Right forelimb (tissue), 1 donor: ENCODE results near the gene ABCB11.
"Not testable (repeated sequence)": the region's sequence is repeated elsewhere in the genome, so short reads cannot be mapped to it uniquely, and the experiment has no call there.

Source experiments
- DNase-seq: peaks from one replicate; pipeline ENCODE4 v3.0.0-alpha.2; 2018

Gene ABCB11

GRCh38 chr2:169041594-169041993, 10.5 kb upstream of the ABCB11 start:
- no peak for DNase-seq

DNA sequence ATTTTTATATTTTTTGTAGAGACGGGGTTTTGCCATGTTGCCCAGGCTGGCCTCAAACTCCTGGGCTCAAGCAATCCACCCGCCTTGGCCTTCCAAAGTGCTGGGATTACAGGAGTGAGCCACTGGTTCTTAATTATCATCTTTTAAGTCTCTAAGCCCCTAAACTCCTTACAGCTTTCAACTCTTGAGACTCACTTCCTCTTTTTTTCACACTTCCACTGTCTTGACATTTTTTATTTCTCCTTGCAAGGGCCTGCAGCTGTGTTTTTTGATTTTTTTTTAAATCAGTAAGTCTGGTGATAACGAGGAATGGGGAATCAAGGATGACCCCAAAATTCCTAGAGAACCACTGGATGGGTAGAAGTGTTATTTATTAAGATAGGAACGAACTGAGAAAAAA, 8.6 kb upstream of the ABCB11 start:
- DNase-seq, result no peak

DNA sequence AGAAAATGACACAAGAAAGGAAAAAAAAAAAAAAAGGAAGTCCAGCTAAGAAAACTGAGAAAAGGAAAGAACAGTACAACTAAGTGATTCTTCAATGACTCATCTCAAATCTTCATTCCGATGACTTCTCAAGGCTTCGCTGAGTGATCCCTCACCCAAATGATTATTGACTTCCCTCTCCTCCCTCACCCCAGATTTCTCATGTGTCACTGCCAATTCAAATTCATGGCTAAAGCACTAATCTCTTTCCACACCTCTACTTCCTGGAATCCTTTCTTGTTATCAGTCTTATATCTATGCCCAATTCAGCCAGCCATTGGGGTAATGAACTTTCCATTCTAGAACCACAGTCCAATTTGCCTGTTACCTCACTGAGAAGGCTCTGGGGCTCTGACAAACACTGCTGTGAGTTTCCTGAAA, 7.2 kb upstream of the ABCB11 start:
- no peak for DNase-seq

- no peak for DNase-seq
These were observed 5.8 kb upstream of the ABCB11 start for GRCh38 chr2:169036736-169037440.

DNA sequence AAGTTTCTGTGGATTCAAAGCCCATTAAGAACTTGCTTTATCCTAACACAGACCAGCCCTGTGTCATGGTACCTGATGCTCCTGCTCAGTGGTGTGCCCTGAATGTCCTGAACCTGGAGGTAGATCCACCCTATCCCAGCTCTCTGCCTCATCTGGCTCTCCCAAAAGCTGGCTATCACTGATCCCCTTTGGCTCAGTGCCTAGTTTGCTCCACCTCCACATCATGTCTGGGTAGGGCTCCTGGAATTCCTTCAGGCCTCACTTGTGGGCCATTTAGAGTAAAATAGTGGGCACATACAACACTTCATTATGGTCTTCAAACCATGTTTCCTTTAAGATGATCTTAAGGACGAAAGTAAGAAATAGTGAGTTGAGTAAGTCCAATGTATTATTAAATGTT, 4.8 kb upstream of the ABCB11 start:
- DNase-seq, result no peak

GRCh38 chr2:169034984-169035544, 3.9 kb upstream of the ABCB11 start:
- DNase-seq, result no peak

GRCh38 chr2:169034256-169034655, 3.1 kb upstream of the ABCB11 start:
- no peak for DNase-seq

DNA sequence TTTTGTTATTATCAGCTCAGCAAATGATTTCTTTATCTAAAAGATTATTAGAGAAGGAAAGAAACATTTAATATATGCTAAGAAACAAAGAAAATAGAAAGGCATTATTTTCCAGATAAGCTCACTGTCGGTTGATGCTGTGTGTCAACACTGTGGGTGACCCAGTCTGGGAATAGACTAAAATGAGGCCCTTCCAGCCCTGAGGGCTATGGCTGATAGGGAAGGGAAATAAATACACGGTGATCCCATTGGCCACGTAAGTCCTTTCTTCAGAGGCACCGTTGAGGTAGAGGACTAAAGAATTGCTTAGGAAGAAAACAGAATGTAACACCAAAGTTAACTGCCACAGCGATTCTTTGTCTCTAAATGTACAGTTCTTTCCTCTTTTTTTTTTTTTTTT, 1.8 kb downstream of the ABCB11 start:
- no peak for DNase-seq

DNA sequence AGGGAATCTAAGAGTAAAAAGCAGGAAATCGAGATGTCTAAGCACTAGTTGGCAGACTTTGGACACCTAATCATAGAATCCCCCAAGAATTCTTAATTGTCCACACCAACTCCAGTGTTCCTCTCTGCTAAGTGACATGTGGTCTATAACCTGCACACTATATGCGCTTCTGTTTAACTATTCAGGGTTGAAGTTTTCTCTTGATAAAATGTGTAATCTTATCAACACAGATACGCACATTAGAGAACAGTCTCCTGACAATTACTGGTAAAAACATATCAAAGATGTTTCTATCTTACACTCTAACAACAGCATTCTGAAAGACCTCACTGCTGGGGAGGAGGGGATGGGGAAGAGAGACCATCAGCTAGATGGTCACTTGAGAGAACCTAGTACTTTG, 3.9 kb downstream of the ABCB11 start:
- DNase-seq, result no peak

GRCh38 chr2:169026056-169026455, 5.1 kb downstream of the ABCB11 start:
- no peak for DNase-seq

DNA sequence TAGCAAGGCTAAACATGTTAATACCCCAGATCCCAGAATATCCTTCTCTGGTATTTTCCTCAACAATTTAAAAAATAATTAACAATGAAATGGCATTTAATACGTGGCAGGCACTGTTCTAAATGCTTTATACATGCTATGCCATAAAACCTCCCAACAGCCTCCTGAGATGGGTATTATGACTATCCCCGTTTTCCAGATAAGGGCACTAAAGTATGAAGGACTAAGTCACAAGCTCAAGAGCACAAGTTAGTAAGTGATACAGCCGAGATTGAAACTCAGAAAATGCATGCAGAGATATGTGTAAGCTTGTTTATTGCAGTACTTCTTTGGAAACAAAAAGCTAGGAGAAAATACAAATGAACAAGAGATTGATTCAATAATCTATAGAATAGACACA, 8.0 kb downstream of the ABCB11 start:
- no peak for DNase-seq

GRCh38 chr2:169018390-169018789, 12.7 kb downstream of the ABCB11 start:
- DNase-seq, result no peak

- DNase-seq, result no peak
These were observed 15.2 kb downstream of the ABCB11 start for GRCh38 chr2:169015943-169016342.

- DNase-seq, result no peak
These were observed 16.3 kb downstream of the ABCB11 start for GRCh38 chr2:169014780-169015179.

GRCh38 chr2:169013628-169014026, 17.5 kb downstream of the ABCB11 start:
- no peak for DNase-seq

GRCh38 chr2:169012812-169013627, 18.1 kb downstream of the ABCB11 start:
- DNase-seq, result no peak

GRCh38 chr2:169012191-169012792, 18.8 kb downstream of the ABCB11 start:
- not testable (repeated sequence) for DNase-seq

GRCh38 chr2:169011698-169012097, 19.4 kb downstream of the ABCB11 start:
- no peak for DNase-seq

- DNase-seq, result no peak
These were observed 20.3 kb downstream of the ABCB11 start for GRCh38 chr2:169010633-169011460.

GRCh38 chr2:169009865-169010579, 21.1 kb downstream of the ABCB11 start:
- DNase-seq, result no peak

DNA sequence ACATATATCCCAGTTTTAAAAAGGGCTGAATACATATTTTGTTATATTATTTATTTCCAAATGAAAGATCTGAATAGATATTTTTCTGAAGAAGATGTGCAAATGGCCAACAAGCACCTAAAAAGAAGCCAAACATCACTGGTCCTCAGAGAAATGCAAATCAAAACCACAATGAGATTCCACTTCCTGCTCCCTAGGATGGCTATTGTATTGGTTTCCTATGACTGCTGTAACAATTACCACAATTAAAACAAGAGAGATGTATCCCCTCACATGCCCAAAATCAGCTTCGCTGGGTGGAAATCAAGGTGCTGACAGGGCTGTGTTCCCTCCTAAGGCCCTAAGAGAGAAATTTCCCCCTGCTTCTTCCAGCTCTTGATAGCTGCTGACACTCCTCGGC, 23.2 kb downstream of the ABCB11 start:
- no peak for DNase-seq

DNA sequence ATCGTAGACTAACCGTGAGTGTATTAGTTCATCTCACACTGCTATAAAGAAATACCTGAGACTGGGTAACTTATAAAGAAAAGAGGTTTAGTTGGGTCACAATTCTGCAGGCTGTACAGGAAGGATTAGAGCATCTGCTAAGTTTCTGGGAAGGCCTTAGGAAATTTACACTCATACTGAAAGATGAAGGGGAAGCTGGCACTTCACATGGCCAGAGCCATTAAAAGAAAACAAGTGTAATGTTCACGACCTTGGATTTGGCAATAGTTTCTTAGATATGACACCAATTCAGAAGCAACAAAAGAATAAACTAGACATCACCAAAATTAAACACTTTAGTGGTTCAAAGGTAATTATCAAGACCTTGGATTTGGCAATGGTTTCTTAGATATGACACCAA, 23.8 kb downstream of the ABCB11 start:
- DNase-seq, result no peak
